ACC112 (cell line): ENCODE data around the gene EDRF1.

Source experiments
- H2AFZ ChIP-seq: fragments of 200-600 bp; sonication (generic); one replicate; pipeline ENCODE4 v1.6.0; 2017; ENCODE audit warnings: antibody characterized with exemption, low read length; ENCODE audit not compliant: unreplicated experiment
- H3K27ac ChIP-seq: fragments of 200-600 bp; sonication (generic); 2 replicates; pipeline ENCODE4 v1.5.1; 2014; ENCODE audit warnings: low read depth, mild to moderate bottlenecking, antibody characterized with exemption, low read length, moderate library complexity
- H3K27me3 ChIP-seq: fragments of 200-600 bp; sonication (generic); 2 replicates; pipeline ENCODE4 v1.6.1; 2014; ENCODE audit warnings: mild to moderate bottlenecking, antibody characterized with exemption, low read length, moderate library complexity, mixed read lengths; ENCODE audit not compliant: insufficient read depth
- H3K36me3 ChIP-seq: fragments of 200-600 bp; sonication (generic); 2 replicates; pipeline ENCODE4 v1.6.1; 2016; ENCODE audit warnings: mild to moderate bottlenecking, antibody characterized with exemption, low read length, moderate library complexity, mixed read lengths; ENCODE audit not compliant: insufficient read depth
- H3K4me1 ChIP-seq: fragments of 200-600 bp; sonication (generic); one replicate; pipeline ENCODE4 v1.6.1; 2016; ENCODE audit warnings: low read length, mixed read lengths; ENCODE audit not compliant: insufficient read depth, unreplicated experiment, control insufficient read depth
- H3K4me3 ChIP-seq: fragments of 200-600 bp; sonication (generic); 2 replicates; pipeline ENCODE4 v1.5.1; 2014; ENCODE audit warnings: mild to moderate bottlenecking, low read depth, low read length
- H3K79me2 ChIP-seq: fragments of 200-600 bp; sonication (generic); one replicate; pipeline ENCODE4 v1.6.0; 2016; ENCODE audit warnings: low read length; ENCODE audit not compliant: control insufficient read depth, unreplicated experiment, insufficient read depth

Gene EDRF1

DNA sequence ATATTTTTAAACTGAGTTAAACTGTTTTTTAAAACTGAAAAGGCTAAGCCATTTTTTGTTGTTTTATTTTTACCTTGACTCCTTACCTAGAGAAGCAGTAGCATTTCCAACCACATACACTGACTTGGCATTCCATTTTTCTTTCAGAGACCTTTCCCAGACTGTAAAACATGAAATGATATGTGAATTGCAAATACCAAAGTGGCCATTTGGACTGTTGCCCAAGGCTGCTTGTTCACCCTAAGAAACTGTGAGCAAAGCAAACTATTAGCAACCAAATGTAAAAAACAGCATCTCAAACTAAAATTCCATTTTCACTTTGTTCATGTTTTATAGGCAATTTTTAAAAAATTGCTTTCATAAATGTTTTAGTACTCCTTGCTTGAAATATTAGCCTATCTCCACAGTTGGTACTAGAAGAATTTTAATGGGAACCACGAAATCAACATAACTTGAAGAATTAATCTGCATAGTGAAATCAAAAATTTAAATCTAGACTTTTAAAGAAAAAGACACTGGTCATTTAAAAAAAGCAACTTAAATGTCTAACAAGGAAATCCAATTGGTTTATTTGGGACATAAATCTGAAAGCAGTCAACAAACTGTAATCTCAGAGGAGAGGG, 92.7 kb downstream of the EDRF1 start:
- peaks cover 31% of the 10 kb centered on the region for H3K36me3 ChIP-seq
- H3K27me3 ChIP-seq: no peaks in the 10 kb centered on the region
- H2AFZ ChIP-seq: no peak overlapping the region
- no peak overlapping the region for H3K4me3 ChIP-seq
- H3K4me1 ChIP-seq: no peaks in the 10 kb centered on the region
- no peak overlapping the region for H3K27ac ChIP-seq
- H3K79me2 ChIP-seq: no peaks in the 10 kb centered on the region
